ENCODE data around the gene TMEM250. TPM values are rescaled to one million over a fixed set of nuclear protein-coding genes. Genes with fewer than 3 reads are reported as not detected.

Gene TMEM250
- polyA plus RNA-seq, 5 donors: 10.2 to 21.0 (median 12.6) TPM

DNA sequence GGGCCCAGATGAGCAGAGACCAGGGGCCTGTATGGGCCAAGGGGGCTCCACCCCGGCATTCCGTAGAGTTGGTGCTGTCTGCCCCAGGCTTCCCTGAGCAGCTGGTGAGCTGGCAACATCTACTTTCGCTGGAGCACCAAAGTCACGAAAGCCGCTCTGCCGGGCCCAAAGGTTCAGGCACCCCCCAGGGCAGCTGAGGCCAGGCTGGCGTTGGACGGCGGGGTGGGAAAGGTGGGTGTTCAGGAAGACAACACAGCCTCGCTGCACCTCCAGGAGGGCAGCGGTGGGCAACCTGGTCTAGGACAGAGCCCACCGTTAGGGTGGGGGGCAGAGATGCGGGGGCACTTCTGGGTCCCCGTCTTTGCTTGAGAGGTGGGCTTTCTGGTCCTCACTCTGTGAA is 30.1 kb upstream of the TMEM250 start:
- DNase-seq: no peak

DNA sequence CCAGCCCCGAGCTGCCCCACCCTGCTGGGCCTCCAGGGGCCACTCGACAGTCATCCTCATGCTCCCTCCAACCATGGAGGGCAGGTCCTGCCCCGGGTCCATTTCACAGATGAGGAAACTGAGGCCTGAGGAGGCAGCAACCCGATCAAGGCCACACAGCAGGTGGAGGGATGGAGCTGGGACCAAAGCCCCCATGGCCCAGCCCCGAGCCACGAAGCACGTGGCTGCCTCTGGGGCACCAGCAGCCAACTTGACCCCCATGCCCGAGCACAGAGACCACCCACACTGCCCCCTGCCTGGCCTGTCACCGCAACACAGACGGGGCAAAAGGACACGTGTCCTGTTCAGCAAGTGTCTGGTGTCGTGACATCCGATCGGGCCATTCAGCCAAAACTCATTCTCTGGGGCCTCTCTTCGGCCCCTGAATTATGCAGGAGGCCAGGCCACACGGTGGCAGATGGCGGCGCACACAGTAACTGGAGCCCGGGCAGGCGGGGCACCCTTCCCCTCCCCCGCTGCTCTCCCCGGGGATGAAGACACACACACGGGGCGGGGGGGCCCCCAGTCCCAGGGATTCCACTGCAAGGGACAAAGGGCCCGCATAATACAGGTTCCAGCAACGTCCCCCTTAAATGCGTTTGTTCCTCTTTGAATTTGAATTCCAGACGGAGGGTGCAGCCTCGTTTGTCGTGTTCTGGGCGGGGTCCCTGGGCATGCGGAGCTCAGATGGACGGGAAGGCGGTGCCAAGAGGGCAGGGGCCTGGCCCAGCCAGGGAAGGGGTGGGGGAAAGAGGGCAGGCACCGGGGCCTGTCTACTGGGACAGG is 29.4 kb upstream of the TMEM250 start:
- no peak for DNase-seq

- no peak for DNase-seq
These were observed 28.6 kb upstream of the TMEM250 start for GRCh38 chr9:136147038-136147889.

DNA sequence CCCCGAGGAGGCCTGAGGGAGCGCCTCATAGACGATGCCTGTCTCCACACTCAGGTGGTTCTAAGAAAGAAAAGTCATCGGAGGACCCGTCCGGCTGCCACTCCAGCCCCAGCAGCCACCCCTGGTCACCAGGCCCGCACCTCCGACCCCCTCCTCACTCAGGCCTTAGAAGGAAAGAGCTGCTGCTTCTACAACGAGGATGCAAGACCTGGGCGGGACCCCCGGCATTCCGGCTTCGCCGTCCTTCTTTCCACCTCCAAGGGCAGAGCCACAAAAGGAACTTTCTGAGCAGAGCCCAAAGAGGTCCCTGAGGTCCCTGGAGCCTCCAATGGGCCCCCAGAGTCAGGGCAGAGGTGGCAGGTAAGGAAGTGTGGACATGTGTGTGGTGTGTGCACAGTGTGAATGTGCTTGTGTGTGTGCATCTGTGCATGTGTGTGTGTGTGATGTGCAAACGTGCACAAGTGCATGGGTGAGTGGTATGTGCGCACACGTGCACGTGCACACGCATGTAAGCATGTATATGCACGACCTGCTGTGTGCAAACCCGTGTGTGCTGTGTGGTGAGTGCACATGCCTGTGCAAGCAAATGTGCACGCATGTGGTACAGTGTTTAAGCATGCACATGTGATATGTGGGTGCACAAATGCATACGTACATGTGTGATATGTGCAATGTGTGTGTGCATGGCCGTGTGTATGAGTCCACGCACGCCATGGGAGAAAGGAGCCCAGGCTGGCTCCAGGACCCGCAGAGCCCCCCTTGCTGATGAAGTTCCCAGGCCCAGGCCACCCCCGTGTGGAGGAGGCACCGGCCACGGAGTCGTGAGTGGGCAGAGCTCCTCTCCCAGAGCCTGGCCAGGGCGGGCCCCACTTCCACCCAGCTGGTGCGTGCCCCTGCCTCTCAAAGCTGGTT is 27.7 kb upstream of the TMEM250 start:
- no peak for DNase-seq

GRCh38 chr9:136145580-136145979 is 26.9 kb upstream of the TMEM250 start:
- no peak for DNase-seq

- DNase-seq: no peak
These were observed 25.8 kb upstream of the TMEM250 start for GRCh38 chr9:136144450-136144849.

GRCh38 chr9:136143215-136144001 is 24.7 kb upstream of the TMEM250 start:
- DNase-seq: no peak

DNA sequence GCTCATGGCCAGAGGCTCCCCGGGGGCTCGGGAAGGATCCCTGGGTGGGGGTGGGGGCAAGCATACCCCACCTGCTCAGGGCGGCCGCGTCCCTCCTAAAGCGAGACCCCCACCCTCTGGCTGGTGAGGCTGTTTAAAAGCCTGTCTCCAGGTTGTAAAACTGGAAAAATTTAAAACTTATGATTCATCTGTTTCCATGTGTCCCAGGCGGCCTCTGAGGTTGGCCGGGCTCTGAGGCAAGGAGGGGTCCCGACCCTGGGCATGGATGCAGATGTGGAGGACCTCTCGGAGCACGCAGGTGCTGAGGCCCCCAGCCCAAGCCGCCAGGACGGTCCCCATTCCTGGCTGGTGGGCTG is 24.2 kb upstream of the TMEM250 start:
- DNase-seq: no peak

DNA sequence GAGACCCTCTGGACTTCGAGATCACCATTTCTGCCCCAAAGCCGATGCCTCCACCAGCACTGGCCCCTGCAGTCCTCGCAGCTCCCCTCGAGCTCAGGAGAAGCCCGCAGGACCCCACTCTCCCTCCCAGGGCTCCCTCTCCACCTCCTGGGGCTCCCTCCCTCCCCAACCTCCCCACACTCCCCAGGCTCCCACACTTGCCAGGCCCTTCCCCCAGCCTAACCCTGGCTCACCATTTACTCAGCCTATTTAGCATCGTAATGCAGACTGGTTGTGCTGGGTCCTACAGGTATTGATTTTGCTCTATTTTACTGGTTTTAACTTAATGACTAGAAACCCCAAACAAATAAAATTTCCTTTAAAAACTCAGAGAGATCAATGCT is 23.7 kb upstream of the TMEM250 start:
- DNase-seq: no peak

GRCh38 chr9:136141682-136142413 is 23.2 kb upstream of the TMEM250 start:
- no peak for DNase-seq

- no peak for DNase-seq
These were observed 22.3 kb upstream of the TMEM250 start for GRCh38 chr9:136140966-136141365.

- DNase-seq: no peak
These were observed 21.4 kb upstream of the TMEM250 start for GRCh38 chr9:136140046-136140445.

GRCh38 chr9:136138566-136138965 is 19.9 kb upstream of the TMEM250 start:
- DNase-seq: no peak

DNA sequence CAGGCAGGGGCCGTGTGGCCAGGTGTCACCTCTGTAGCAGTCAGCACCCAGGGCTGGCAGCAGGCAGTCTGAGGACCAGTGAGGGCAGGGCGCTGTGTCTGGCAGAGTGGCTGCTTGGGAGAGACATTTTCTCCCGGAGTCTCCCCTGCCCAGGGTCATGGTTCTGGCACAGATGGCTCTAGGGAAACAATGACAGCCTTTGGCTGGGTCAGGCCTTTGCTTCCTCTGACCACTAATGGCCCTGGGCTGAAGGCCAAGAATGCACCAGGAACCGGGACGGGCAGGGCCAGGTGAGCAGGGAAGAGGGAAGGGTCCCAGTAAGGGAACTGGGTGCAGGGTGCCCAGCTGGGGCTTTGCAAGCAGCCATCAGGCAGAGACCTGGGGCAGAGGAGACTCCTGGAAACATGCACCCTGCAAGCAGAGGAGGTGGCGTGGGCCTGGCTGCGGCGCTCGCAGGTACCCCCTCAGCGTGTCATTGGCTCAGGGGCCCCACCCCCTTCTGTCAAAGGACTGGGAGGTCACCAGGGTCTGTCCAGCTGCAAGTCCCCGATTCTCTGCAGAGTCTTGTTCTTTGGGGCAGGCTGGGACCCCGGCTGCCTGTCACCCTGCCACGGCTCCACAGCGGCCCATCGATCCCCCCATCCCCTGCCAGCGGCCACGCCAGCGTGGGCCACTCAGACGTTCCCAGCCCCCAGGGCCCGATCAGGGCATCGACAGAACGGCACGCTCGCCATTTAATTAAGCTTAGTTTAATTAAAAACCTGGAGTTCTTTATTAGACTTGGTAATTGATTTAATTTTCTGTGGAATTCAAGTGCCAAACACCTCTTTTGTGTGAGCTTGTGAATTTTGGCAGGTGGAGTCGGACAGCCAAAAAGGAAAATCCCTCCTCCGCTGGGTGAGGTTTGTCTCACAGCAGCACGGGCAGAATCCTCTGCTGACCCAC is 18.9 kb upstream of the TMEM250 start:
- no peak for DNase-seq

DNA sequence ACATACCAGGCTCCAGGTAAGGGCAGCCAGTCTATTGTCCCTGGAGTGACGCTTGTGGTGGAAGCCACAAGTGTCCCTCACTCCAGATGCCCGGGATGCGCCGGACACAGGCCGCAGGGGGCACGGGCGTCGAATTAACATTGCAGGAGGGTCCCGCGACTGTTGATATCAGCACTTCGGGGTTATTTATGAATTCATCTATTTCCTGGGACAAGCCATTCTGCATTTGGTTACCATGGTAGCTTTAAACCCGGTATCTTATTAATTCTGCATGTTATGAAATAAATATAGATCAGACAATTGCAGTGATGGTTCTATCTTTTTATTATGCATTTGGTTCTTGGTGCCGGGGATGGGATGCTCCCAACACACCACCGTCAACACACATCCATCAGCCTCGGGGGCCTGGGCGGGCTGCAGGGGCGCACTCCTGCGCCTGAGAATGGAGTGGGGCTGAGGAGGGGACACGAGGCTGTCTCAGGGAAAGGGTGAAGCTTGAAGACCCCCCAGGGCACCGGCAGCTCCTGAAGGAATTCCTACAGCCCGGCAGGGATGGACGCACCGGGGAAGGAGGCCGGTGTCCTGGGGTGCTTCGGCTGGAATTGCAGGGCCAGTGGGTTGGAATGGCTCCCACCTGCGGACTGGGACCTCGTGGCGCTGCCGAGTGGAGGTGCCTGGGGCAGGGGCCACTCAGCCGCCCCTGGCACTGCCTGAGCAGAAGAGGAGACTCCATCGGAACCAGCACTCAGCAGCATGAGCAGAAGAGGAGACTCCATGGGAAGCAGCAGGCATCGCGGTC is 17.7 kb upstream of the TMEM250 start:
- no peak for DNase-seq

- no peak for DNase-seq
These were observed 16.9 kb upstream of the TMEM250 start for GRCh38 chr9:136135326-136136126.

- DNase-seq: no peak
These were observed 15.3 kb upstream of the TMEM250 start for GRCh38 chr9:136133959-136134484.
